ENCODE data around the gene MAPK9.

DNA sequence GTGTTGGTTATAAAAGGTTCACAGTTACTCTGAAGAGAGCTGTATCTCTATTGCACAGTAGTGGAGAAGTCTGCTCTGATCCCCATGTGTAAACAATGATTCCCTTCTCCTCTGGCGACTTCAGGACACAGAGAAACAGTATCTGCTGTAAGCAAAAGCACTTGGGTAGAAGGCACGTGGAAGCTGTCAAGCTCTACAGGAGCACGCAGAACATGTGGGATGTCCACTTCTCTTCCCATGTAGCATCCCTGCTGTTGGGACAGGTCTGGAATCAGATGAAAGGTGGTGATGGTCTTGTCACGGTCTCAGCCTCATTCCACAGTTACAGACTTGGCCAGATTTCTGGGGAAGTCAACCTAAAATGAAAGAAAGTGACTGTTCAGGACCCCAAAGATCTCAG is 9.4 kb upstream of the MAPK9 start:
- TF ChIP-seq, protein P1, sequence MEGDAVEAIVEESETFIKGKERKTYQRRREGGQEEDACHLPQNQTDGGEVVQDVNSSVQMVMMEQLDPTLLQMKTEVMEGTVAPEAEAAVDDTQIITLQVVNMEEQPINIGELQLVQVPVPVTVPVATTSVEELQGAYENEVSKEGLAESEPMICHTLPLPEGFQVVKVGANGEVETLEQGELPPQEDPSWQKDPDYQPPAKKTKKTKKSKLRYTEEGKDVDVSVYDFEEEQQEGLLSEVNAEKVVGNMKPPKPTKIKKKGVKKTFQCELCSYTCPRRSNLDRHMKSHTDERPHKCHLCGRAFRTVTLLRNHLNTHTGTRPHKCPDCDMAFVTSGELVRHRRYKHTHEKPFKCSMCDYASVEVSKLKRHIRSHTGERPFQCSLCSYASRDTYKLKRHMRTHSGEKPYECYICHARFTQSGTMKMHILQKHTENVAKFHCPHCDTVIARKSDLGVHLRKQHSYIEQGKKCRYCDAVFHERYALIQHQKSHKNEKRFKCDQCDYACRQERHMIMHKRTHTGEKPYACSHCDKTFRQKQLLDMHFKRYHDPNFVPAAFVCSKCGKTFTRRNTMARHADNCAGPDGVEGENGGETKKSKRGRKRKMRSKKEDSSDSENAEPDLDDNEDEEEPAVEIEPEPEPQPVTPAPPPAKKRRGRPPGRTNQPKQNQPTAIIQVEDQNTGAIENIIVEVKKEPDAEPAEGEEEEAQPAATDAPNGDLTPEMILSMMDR (conservative IDR thresholded peaks at IDR 0.05), result no peak
- no peak for TF ChIP-seq ZFX (IDR thresholded peaks at IDR 0.05)
